GM12878 (cell line): ENCODE measurements around the gene RARB. TPM values are rescaled to one million over a fixed set of nuclear protein-coding genes. Genes with fewer than 3 reads are reported as not detected.

Experiments
- ATAC-seq: fragments of 200-7000 bp; cut with Tn5 transposase; 3 replicates; pipeline ENCODE4 v1.9.1; 2020; ENCODE audit warnings: mild to moderate bottlenecking, moderate library complexity
- BruUV-seq: library from RNA; stranded (reverse); fragments of 400-500 nt; replicated peaks from 2 replicates; lab custom pipeline; 2021; lab: Mats Ljungman, UMichigan
- CTCF ChIA-PET: fragments of 300-600 bp; sonication (Branson Sonifier 250); formaldehyde crosslinking; extraction: SDS; loops from one replicate; lab custom pipeline; 2021; ENCODE audit warnings: inconsistent platforms; lab: Yijun Ruan, JAX
- POLR2A ChIA-PET: fragments of 350-600 bp; formaldehyde crosslinking; extraction: SDS; loops from one replicate; lab custom pipeline; 2021; ENCODE audit warnings: inconsistent platforms; lab: Charles Lee
- RAD21 ChIA-PET: fragments of 300-600 bp; sonication (Branson Sonifier 250); formaldehyde crosslinking; loops from one replicate; lab custom pipeline; 2023; ENCODE audit warnings: antibody characterized with exemption; ENCODE audit not compliant: unreplicated experiment; lab: Charles Lee
- SMC1A ChIA-PET: fragments of 300-600 bp; sonication (Branson Sonifier 250); formaldehyde crosslinking; loops from one replicate; lab custom pipeline; 2023; ENCODE audit not compliant: unreplicated experiment, uncharacterized antibody; lab: Charles Lee
- DNase-seq: peaks from one replicate; pipeline ENCODE4 v3.0.0-alpha.2; 2011; ENCODE audit warnings: low read depth, low spot score
- FAIRE-seq: peaks from 3 replicates; lab custom pipeline; 2011; peaks lifted over from hg19 to GRCh38; lab: Jason Lieb, UNC
- H2AFZ ChIP-seq: 2 replicates; pipeline ENCODE4 v1.6.0; 2011; ENCODE audit warnings: low read depth, low read length, control low read depth; ENCODE audit not compliant: control insufficient read depth
- H3K27ac ChIP-seq: 2 replicates; pipeline ENCODE4 v1.5.1; 2011; ENCODE audit warnings: control low read depth; ENCODE audit not compliant: control insufficient read depth, insufficient read depth
- H3K27me3 ChIP-seq, 2 experiments: replicated peaks in 1 of 2; 2 replicates each; pipeline versions ENCODE4 v1.6.0 to v1.6.1; 2011; ENCODE audit warnings: low read length in 1 of 2; ENCODE audit not compliant: control insufficient read depth in 2 of 2, insufficient read depth in 2 of 2
- H3K36me3 ChIP-seq, 2 experiments: 2 replicates each; pipeline ENCODE4 v1.5.1; 2011; ENCODE audit warnings: low read length in 1 of 2; ENCODE audit not compliant: control insufficient read depth in 2 of 2, insufficient read depth in 2 of 2
- H3K4me1 ChIP-seq: 2 replicates; pipeline ENCODE4 v1.6.1; 2011; ENCODE audit warnings: mild to moderate bottlenecking, low read length, moderate library complexity, mixed read lengths; ENCODE audit not compliant: control insufficient read depth, insufficient read depth
- H3K4me2 ChIP-seq: 2 replicates; pipeline ENCODE4 v1.6.0; 2011; ENCODE audit warnings: control low read depth; ENCODE audit not compliant: control insufficient read depth, insufficient read depth
- H3K4me3 ChIP-seq: fragments of 200-600 bp; sonication (generic); 2 replicates; pipeline ENCODE4 v1.5.1; 2016
- H3K79me2 ChIP-seq: 2 replicates; pipeline ENCODE4 v1.6.0; 2011; ENCODE audit warnings: low read length; ENCODE audit not compliant: control insufficient read depth, insufficient read depth
- H3K9ac ChIP-seq: 2 replicates; pipeline ENCODE4 v1.8.0; 2011; ENCODE audit warnings: low read length, control low read depth, mixed read lengths; ENCODE audit not compliant: control insufficient read depth, insufficient read depth
- H3K9me3 ChIP-seq: replicated peaks from 3 replicates; pipeline ENCODE4 v1.5.1; 2011; ENCODE audit warnings: mild to moderate bottlenecking, low read length; ENCODE audit not compliant: control insufficient read depth, insufficient read depth
- H4K20me1 ChIP-seq: 2 replicates; pipeline ENCODE4 v1.6.0; 2011; ENCODE audit not compliant: control insufficient read depth, insufficient read depth
- BCL11A ChIP-seq: IDR thresholded peaks from 2 replicates; pipeline ENCODE4 v1.6.1; 2011; ENCODE audit warnings: low read depth, low read length
- CEBPZ ChIP-seq: fragments of 150-350 bp; IDR thresholded peaks from 2 replicates; pipeline ENCODE4 v1.6.1; 2016; ENCODE audit warnings: low read depth, low read length
- E2F4 ChIP-seq: IDR thresholded peaks from 2 replicates; pipeline ENCODE4 v1.6.1; 2012; ENCODE audit warnings: low read depth, low read length, improper control_type of control experiment
- IKZF1 ChIP-seq: fragments of 450-650 bp; conservative IDR thresholded peaks from 2 replicates; pipeline ENCODE4 v1.6.1; 2017; ENCODE audit warnings: antibody characterized with exemption, mild to moderate bottlenecking
- IRF4 ChIP-seq: IDR thresholded peaks from 2 replicates; pipeline ENCODE4 v1.6.1; 2011; ENCODE audit warnings: low read depth, low read length
- IRF5 ChIP-seq: fragments of 450-650 bp; IDR thresholded peaks from 2 replicates; pipeline ENCODE4 v1.6.1; 2017; ENCODE audit warnings: borderline replicate concordance
- MAX ChIP-seq: IDR thresholded peaks from 2 replicates; pipeline ENCODE4 v1.6.1; 2012; ENCODE audit warnings: low read depth, low read length, improper control_type of control experiment
- MEF2B ChIP-seq: fragments of 450-650 bp; IDR thresholded peaks from 2 replicates; pipeline ENCODE4 v1.6.1; 2018; ENCODE audit warnings: mild to moderate bottlenecking, moderate library complexity; ENCODE audit not compliant: partially characterized antibody, poor library complexity, severe bottlenecking
- MYC ChIP-seq: IDR thresholded peaks from 2 replicates; pipeline ENCODE4 v1.6.1; 2011; ENCODE audit warnings: mild to moderate bottlenecking, low read length, moderate library complexity, inconsistent platforms; ENCODE audit not compliant: insufficient read depth, insufficient replicate concordance, insufficient read length, severe bottlenecking
- RB1 ChIP-seq: fragments of 450-650 bp; formaldehyde crosslinking; IDR thresholded peaks from 2 replicates; pipeline ENCODE4 v1.6.1; 2017; ENCODE audit warnings: mild to moderate bottlenecking, borderline replicate concordance
- RBBP5 ChIP-seq: fragments of 200-600 bp; sonication (generic); conservative IDR thresholded peaks from 2 replicates; pipeline ENCODE4 v1.6.1; 2016
- SREBF1 ChIP-seq: IDR thresholded peaks from 2 replicates; pipeline ENCODE4 v1.6.1; 2012; ENCODE audit warnings: mild to moderate bottlenecking, low read length
- TBL1XR1 ChIP-seq: IDR thresholded peaks from 2 replicates; pipeline ENCODE4 v1.6.1; 2012; ENCODE audit warnings: low read depth, low read length, improper control_type of control experiment
- TCF3 ChIP-seq: IDR thresholded peaks from 2 replicates; pipeline ENCODE4 v1.6.1; 2012; ENCODE audit warnings: low read depth, mild to moderate bottlenecking, low read length, borderline replicate concordance; ENCODE audit not compliant: insufficient read depth
- ZBED1 ChIP-seq: IDR thresholded peaks from 2 replicates; pipeline ENCODE4 v1.6.1; 2016; ENCODE audit warnings: borderline replicate concordance
- ZNF207 ChIP-seq: fragments of 450-650 bp; IDR thresholded peaks from 2 replicates; pipeline ENCODE4 v1.6.1; 2014; ENCODE audit warnings: antibody characterized with exemption, mild to moderate bottlenecking, borderline replicate concordance
- WGBS: methylation state at CpG from one replicate; pipeline ENCODE4 v1.1.6; 2016; ENCODE audit warnings: low lambda C conversion rate; ENCODE audit not compliant: insufficient replicate concordance, insufficient coverage; ENCODE audit errors: missing lambda C conversion rate; 5-methylcytosine and 5-hydroxymethylcytosine counted together
- in situ Hi-C: fragments of 300-500 bp; cut with MboI; formaldehyde crosslinking; loops from 9 replicates; pipeline ENCODE4 v1.14.3; 2018; ENCODE audit warnings: mixed read lengths
- intact Hi-C: fragments of 100-400 bp; cut with micrococcal nuclease; formaldehyde crosslinking; loops from one replicate; pipeline ENCODE4 v1.14.2; 2022; ENCODE audit not compliant: unreplicated experiment
- polyA plus RNA-seq, 11 experiments: library from polyadenylated mRNA; depleted of rRNA in 4 of 11; unstranded in 6 of 11; stranded (reverse) in 5 of 11; fragments of >200 nt; fragmentation: Nextera tagmentation in 4 of 11; fragmentation: Illumina TruSeq in 1 of 11; extraction: Ambion mirVana in 4 of 11; extraction: Trizol in 1 of 11; gene quantifications; 1 replicate in 1 of 11; 2 replicates in 10 of 11; pipeline versions ENCODE4 v1.2.1 to v1.2.3, GENCODE V29; 2011 to 2016; ENCODE audit warnings: inconsistent platforms in 2 of 11, missing spikeins in 2 of 11, low read depth in 1 of 11
- total RNA-seq, 4 experiments: library from RNA; depleted of rRNA in 3 of 4; stranded (reverse); fragments of >200 nt in 3 of 4; fragmentation: Illumina TruSeq in 1 of 4; extraction: Trizol in 1 of 4; gene quantifications; 2 replicates each; pipeline versions ENCODE4 v1.2.1 to v1.2.3, GENCODE V29; 2013 to 2021

Gene RARB
- total and polyA plus RNA-seq, 10 of the 15 experiments (the other 5 are each of a cell fraction or from before 2014, with no cell fraction given) = 0.05 to 0.06 TPM; not detected in 8

- no peak for TF ChIP-seq CEBPZ
Measured at GRCh38 chr3:25508901-25509300, 80.8 kb downstream of the RARB start (continued).

GRCh38 chr3:25510797-25511196, 82.7 kb downstream of the RARB start:
- RAD21 ChIA-PET = no interaction called here
- intact Hi-C loops = loop anchor here (10.0 kb wide), 1 partner anchor 736 kb away; no protein-coding TSS in a partner anchor

More at GRCh38 chr3:25510797-25511196, 82.7 kb downstream of the RARB start:
- Histone ChIP-seq H3K27me3 (no peaks in the 10 kb centered on the region; a peak in 1 of 4 replicates), H3K4me2 (no peak overlapping the region), H3K9me3 (no peaks in the 10 kb centered on the region), H3K4me1 (no peaks in the 10 kb centered on the region), H3K4me3 (no peak overlapping the region), H2AFZ (no peak overlapping the region), H4K20me1 (no peaks in the 10 kb centered on the region), H3K79me2 (no peaks in the 10 kb centered on the region)
- CTCF ChIA-PET = no interaction called here
- BruUV-seq = no TSS peak
- DNase-seq (no peak), ATAC-seq (no peak), FAIRE-seq (no peak)
- TF ChIP-seq RB1 (no peak), ZNF207 (no peak), TBL1XR1 (no peak), IRF4 (no peak), TCF3 (no peak), IKZF1 (no peak), SREBF1 (no peak), RBBP5 (no peak), MYC (no peak), ZBED1 (no peak), E2F4 (no peak), BCL11A (no peak), IRF5 (no peak), MAX (no peak), MEF2B (no peak)
- TF ChIP-seq, all 136 proteins: peak for 0
- ChIA-PET POLR2A (no interaction called here), SMC1A (no interaction called here)
- Histone ChIP-seq H3K36me3 (no peaks in the 10 kb centered on the region), H3K9ac (no peak overlapping the region), H3K27ac (no peak overlapping the region)
- WGBS = 27% methylated on average over 2 of the region's 2 CpGs
- in situ Hi-C loops = no loop called here
